MM.1S (cell line): Measurements from ENCODE around the gene RHOH.

ENCODE experiments used
- DNase-seq: peaks from one replicate; pipeline ENCODE4 v3.0.0-alpha.2; 2015
- H2AFZ ChIP-seq: fragments of 300-600 bp; sonication (generic); 2 replicates; pipeline ENCODE4 v1.6.0; 2016; ENCODE audit warnings: antibody characterized with exemption, low read length
- H3F3A ChIP-seq: fragments of 300-600 bp; sonication (generic); 2 replicates; pipeline ENCODE4 v1.6.1; 2016; ENCODE audit warnings: mild to moderate bottlenecking, antibody characterized with exemption, low read length, moderate library complexity, mixed read lengths; ENCODE audit not compliant: insufficient read depth
- H3K27ac ChIP-seq: fragments of 300-600 bp; sonication (generic); 2 replicates; pipeline ENCODE4 v1.5.1; 2016; ENCODE audit warnings: mild to moderate bottlenecking, low read length
- H3K27me3 ChIP-seq: fragments of 300-600 bp; sonication (generic); replicated peaks from 2 replicates; pipeline ENCODE4 v1.6.0; 2016; ENCODE audit warnings: low read length; ENCODE audit not compliant: insufficient read depth
- H3K36me3 ChIP-seq: fragments of 300-600 bp; sonication (generic); replicated peaks from 2 replicates; pipeline ENCODE4 v1.6.1; 2016; ENCODE audit warnings: mild to moderate bottlenecking, low read length, mixed read lengths; ENCODE audit not compliant: insufficient read depth
- H3K4me1 ChIP-seq: fragments of 300-600 bp; sonication (generic); 2 replicates; pipeline ENCODE4 v1.6.1; 2016; ENCODE audit warnings: low read length, mixed read lengths
- H3K4me2 ChIP-seq: fragments of 300-600 bp; sonication (generic); 2 replicates; pipeline ENCODE4 v1.6.0; 2016; ENCODE audit warnings: low read depth, low read length
- H3K4me3 ChIP-seq: fragments of 300-600 bp; sonication (generic); 2 replicates; pipeline ENCODE4 v1.5.1; 2016; ENCODE audit warnings: low read length, mixed read lengths
- H3K79me2 ChIP-seq: fragments of 300-600 bp; sonication (generic); 2 replicates; pipeline ENCODE4 v1.6.1; 2016; ENCODE audit warnings: mixed run types, low read length, mixed read lengths
- H3K9ac ChIP-seq: fragments of 300-600 bp; sonication (generic); 2 replicates; pipeline ENCODE4 v1.6.1; 2016; ENCODE audit warnings: low read length, mixed read lengths
- H3K9me2 ChIP-seq: fragments of 300-600 bp; sonication (generic); replicated peaks from 2 replicates; pipeline ENCODE4 v1.6.1; 2016; ENCODE audit warnings: mild to moderate bottlenecking, low read length, mixed read lengths; ENCODE audit not compliant: insufficient read depth
- H3K9me3 ChIP-seq: fragments of 300-600 bp; sonication (generic); replicated peaks from 2 replicates; pipeline ENCODE4 v1.6.1; 2016; ENCODE audit warnings: mild to moderate bottlenecking, low read length, mixed read lengths; ENCODE audit not compliant: insufficient read depth
- H4K20me1 ChIP-seq: fragments of 300-600 bp; sonication (generic); 2 replicates; pipeline ENCODE4 v1.6.1; 2016; ENCODE audit warnings: mild to moderate bottlenecking, low read length, moderate library complexity, mixed read lengths; ENCODE audit not compliant: insufficient read depth
- CTCF ChIP-seq: fragments of 300-600 bp; sonication (generic); IDR thresholded peaks from 2 replicates; pipeline ENCODE4 v1.5.1; 2016; ENCODE audit warnings: antibody characterized with exemption, low read length, mixed read lengths
- EZH2 ChIP-seq: fragments of 300-600 bp; sonication (generic); optimal IDR thresholded peaks from 2 replicates; pipeline ENCODE3; 2017; ENCODE audit warnings: low read depth, mild to moderate bottlenecking, antibody characterized with exemption, low read length, mixed read lengths
- EZH2phosphoT487 ChIP-seq: fragments of 300-600 bp; sonication (generic); IDR thresholded peaks from 2 replicates; pipeline ENCODE4 v1.6.1; 2018; ENCODE audit warnings: antibody characterized with exemption, low read length

The RHOH gene

GRCh38 chr4:40152637-40153036 lies 44.2 kb upstream of the RHOH start:
- Histone ChIP-seq H3K4me2 (no peak overlapping the region), H3K9ac (no peak overlapping the region), H2AFZ (no peak overlapping the region)

GRCh38 chr4:40157436-40157835 lies 39.4 kb upstream of the RHOH start:
- no peaks in the 10 kb centered on the region for H3K9me3 ChIP-seq
- H3K4me3 ChIP-seq, result no peak overlapping the region
- no peak overlapping the region for H2AFZ ChIP-seq
- no peaks in the 10 kb centered on the region for H3F3A ChIP-seq
- DNase-seq, result no peak
- H3K27ac ChIP-seq, result no peak overlapping the region
- no peak overlapping the region for H3K9ac ChIP-seq
- H3K36me3 ChIP-seq, result no peaks in the 10 kb centered on the region
- H3K79me2 ChIP-seq, result no peaks in the 10 kb centered on the region
- TF ChIP-seq CTCF (no peak), EZH2phosphoT487 (no peak), EZH2 (no peak)
- peaks cover 17% of the 10 kb centered on the region; the same call in 1 of the 2 replicates for H3K4me1 ChIP-seq
- no peaks in the 10 kb centered on the region for H3K27me3 ChIP-seq
- no peaks in the 10 kb centered on the region for H4K20me1 ChIP-seq
- H3K9me2 ChIP-seq, result no peaks in the 10 kb centered on the region
- no peak overlapping the region for H3K4me2 ChIP-seq

More at GRCh38 chr4:40152637-40153036, 44.2 kb upstream of the RHOH start:
- H3K36me3 ChIP-seq, result no peaks in the 10 kb centered on the region
- peaks cover 12% of the 10 kb centered on the region for H3K79me2 ChIP-seq
- no peaks in the 10 kb centered on the region for H3K27me3 ChIP-seq
- DNase-seq, result no peak
- no peaks in the 10 kb centered on the region for H3K9me3 ChIP-seq
- H4K20me1 ChIP-seq, result no peaks in the 10 kb centered on the region
- no peaks in the 10 kb centered on the region for H3F3A ChIP-seq
- no peaks in the 10 kb centered on the region for H3K4me1 ChIP-seq
- H3K27ac ChIP-seq, result no peak overlapping the region
- TF ChIP-seq EZH2, result no peak
- TF ChIP-seq EZH2phosphoT487, result no peak
- no peak for TF ChIP-seq CTCF
- H3K9me2 ChIP-seq, result no peaks in the 10 kb centered on the region
- H3K4me3 ChIP-seq, result no peak overlapping the region

- TF ChIP-seq EZH2 (no peak), CTCF (no peak), EZH2phosphoT487 (no peak)
- Histone ChIP-seq H3K9me2 (no peaks in the 10 kb centered on the region), H3K4me1 (peaks cover 24% of the 10 kb centered on the region; the same call in 1 of the 2 replicates), H3K79me2 (no peaks in the 10 kb centered on the region), H3K9me3 (no peaks in the 10 kb centered on the region), H3K9ac (no peak overlapping the region), H3K27ac (no peak overlapping the region), H4K20me1 (no peaks in the 10 kb centered on the region), H3K36me3 (no peaks in the 10 kb centered on the region), H3F3A (no peaks in the 10 kb centered on the region), H3K4me3 (no peak overlapping the region), H3K27me3 (no peaks in the 10 kb centered on the region), H3K4me2 (no peak overlapping the region), H2AFZ (no peak overlapping the region)
- DNase-seq, result no peak
Observed at GRCh38 chr4:40160258-40160657, 36.6 kb upstream of the RHOH start.
